K562 (cell line): ENCODE results near the gene GJC2. TPM values are rescaled to one million over a fixed set of nuclear protein-coding genes. Genes with fewer than 3 reads are reported as not detected.

ENCODE experiments used
- AFF4 ChIP-seq: sonication (generic); formaldehyde crosslinking; IDR thresholded peaks from 2 replicates; pipeline ENCODE4 v1.8.0; 2023; ENCODE audit warnings: mild to moderate bottlenecking, missing genetic modification reagents
- CBX8 ChIP-seq: fragments of 200-600 bp; sonication (generic); IDR thresholded peaks from 2 replicates; pipeline ENCODE4 v1.6.1; 2012; ENCODE audit warnings: borderline replicate concordance, mixed run types, low read depth, mild to moderate bottlenecking, moderate library complexity, mixed read lengths, low read length, control low read depth, inconsistent platforms; ENCODE audit not compliant: poor library complexity, severe bottlenecking; ENCODE audit errors: extremely low read depth
- CCNT2 ChIP-seq: IDR thresholded peaks from 2 replicates; pipeline ENCODE4 v1.6.1; 2011; ENCODE audit warnings: borderline replicate concordance, low read depth, mild to moderate bottlenecking, moderate library complexity, mixed read lengths, low read length; ENCODE audit not compliant: insufficient read length; ENCODE audit errors: extremely low read depth
- CEBPG ChIP-seq, 3 experiments: fragments of 200-800 bp in 1 of 3; sonication (Bioruptor generic) in 1 of 3; sonication (generic) in 1 of 3; formaldehyde crosslinking in 1 of 3; IDR thresholded peaks in 2 of 3; conservative IDR thresholded peaks in 1 of 3; 2 replicates each; pipeline versions ENCODE4 v1.6.1 to v1.8.0; 2016 to 2022; ENCODE audit warnings: missing compliant biosample characterization in 2 of 3, missing genetic modification characterization in 2 of 3, mild to moderate bottlenecking in 1 of 3, missing genetic modification reagents in 1 of 3
- CTCF ChIP-seq, 3 experiments: IDR thresholded peaks in 2 of 3; conservative IDR thresholded peaks in 1 of 3; 2 replicates each; pipeline ENCODE4 v1.5.1; 2011 to 2012; ENCODE audit warnings: low read length in 3 of 3, mild to moderate bottlenecking in 3 of 3, control low read depth in 2 of 3, improper control_type of control experiment in 1 of 3, inconsistent platforms in 1 of 3, low read depth in 1 of 3, mixed read lengths in 1 of 3, moderate library complexity in 1 of 3; ENCODE audit not compliant: insufficient read depth in 2 of 3
- CXXC5 ChIP-seq: fragments of 250-450 bp; sonication (Bioruptor Pico); IDR thresholded peaks from 2 replicates; pipeline ENCODE4 v1.8.0; 2022; ENCODE audit warnings: inconsistent platforms, mild to moderate bottlenecking, moderate library complexity
- NR0B1 ChIP-seq: fragments of 450-650 bp; IDR thresholded peaks from one replicate; pipeline ENCODE4 v1.6.1; 2018; ENCODE audit warnings: mild to moderate bottlenecking, moderate library complexity; ENCODE audit not compliant: partially characterized antibody
- RAD21 ChIP-seq, 2 experiments: fragments of 250-450 bp in 1 of 2; fragments of 450-650 bp in 1 of 2; sonication (Bioruptor Pico) in 1 of 2; formaldehyde crosslinking in 1 of 2; IDR thresholded peaks in 1 of 2; conservative IDR thresholded peaks in 1 of 2; 2 replicates each; pipeline versions ENCODE4 v1.4.0 to v1.8.0; 2020 to 2022; ENCODE audit warnings: mild to moderate bottlenecking in 2 of 2, moderate library complexity in 1 of 2
- SMAD1 ChIP-seq: fragments of 150-350 bp; IDR thresholded peaks from 2 replicates; pipeline ENCODE4 v1.6.1; 2014; ENCODE audit warnings: low read length, low read depth; ENCODE audit not compliant: partially characterized antibody
- WHSC1 ChIP-seq: IDR thresholded peaks from one replicate; pipeline ENCODE4 v1.6.1; 2012; ENCODE audit warnings: low read length, control low read depth, inconsistent platforms
- ZFP1 ChIP-seq: fragments of 450-650 bp; formaldehyde crosslinking; IDR thresholded peaks from 2 replicates; pipeline ENCODE4 v1.4.0; 2020; ENCODE audit warnings: mild to moderate bottlenecking, mixed read lengths
- ZFP30 ChIP-seq: fragments of 250-450 bp; sonication (Bioruptor Pico); IDR thresholded peaks from 2 replicates; pipeline ENCODE4 v1.8.0; 2022; ENCODE audit warnings: moderate library complexity, mild to moderate bottlenecking, inconsistent platforms, borderline replicate concordance
- ZNF197 ChIP-seq: fragments of 200-800 bp; sonication (Bioruptor generic); IDR thresholded peaks from 2 replicates; pipeline ENCODE4 v1.6.1; 2016; ENCODE audit warnings: low read depth, missing genetic modification characterization, missing compliant biosample characterization
- ZNF232 ChIP-seq: sonication (generic); formaldehyde crosslinking; IDR thresholded peaks from 2 replicates; pipeline ENCODE4 v1.8.0; 2022; ENCODE audit warnings: mild to moderate bottlenecking, missing genetic modification reagents
- ZNF584 ChIP-seq: fragments of 200-800 bp; sonication (Bioruptor generic); IDR thresholded peaks from 2 replicates; pipeline ENCODE4 v1.6.1; 2016; ENCODE audit warnings: low read depth, mild to moderate bottlenecking, missing genetic modification characterization, missing compliant biosample characterization
- ZNF586 ChIP-seq: fragments of 450-650 bp; formaldehyde crosslinking; conservative IDR thresholded peaks from 2 replicates; pipeline ENCODE4 v1.4.0; 2020; ENCODE audit warnings: mild to moderate bottlenecking, moderate library complexity
- polyA plus RNA-seq, 8 experiments: library from polyadenylated mRNA; depleted of rRNA in 4 of 8; stranded (reverse) in 5 of 8; unstranded in 3 of 8; fragments of >200 nt; fragmentation: Nextera tagmentation in 2 of 8; fragmentation: Illumina TruSeq in 1 of 8; extraction: Ambion mirVana in 2 of 8; extraction: Trizol in 1 of 8; gene quantifications; 2 replicates each; pipeline versions ENCODE4 v1.2.1 to v1.2.3, GENCODE V29; 2011 to 2014; ENCODE audit warnings: inconsistent platforms in 1 of 8, missing spikeins in 1 of 8
- total RNA-seq, 7 experiments: library from RNA; depleted of rRNA in 6 of 7; stranded (reverse); fragments of >200 nt in 6 of 7; fragmentation: Illumina TruSeq in 2 of 7; extraction: Trizol in 2 of 7; gene quantifications; 2 replicates each; pipeline versions ENCODE4 v1.2.1 to v1.2.3, GENCODE V29; 2011 to 2021; ENCODE audit warnings: low replicate concordance in 1 of 7

The GJC2 gene
- total and polyA plus RNA-seq, 9 of the 15 experiments (the other 6 are each of a cell fraction or from before 2014, with no cell fraction given): 0.03 to 0.62 (median 0.11) TPM; not detected in 2

- TF ChIP-seq CCNT2 (no peak), CEBPG (CRISPR knock-in tag; IDR thresholded peaks at IDR 0.05) (no peak), CEBPG (tag; conservative IDR thresholded peaks at IDR 0.05 in 1 of 2, IDR thresholded peaks at IDR 0.05 in 1 of 2) (no peak), ZFP1 (CRISPR knock-in tag) (0 out of 2 replicates have a peak, but pooled peaks have one; percentile 51), CBX8 (no peak), ZNF586 (CRISPR knock-in tag) (no peak), ZNF197 (CRISPR knock-in tag) (0 out of 2 replicates have a peak, but pooled peaks have one; percentile 76), ZNF584 (CRISPR knock-in tag) (peak; percentile 85), AFF4 (CRISPR knock-in tag) (peak; percentile 15; the same call in 1 of the 2 replicates), ZNF232 (CRISPR knock-in tag) (no peak), WHSC1 (no peak), CTCF (IDR thresholded peaks at IDR 0.05 in 2 of 3, conservative IDR thresholded peaks at IDR 0.05 in 1 of 3; ENCODE audit: insufficient read depth in 2 of 3, low read depth in 1 of 3, low read length in 3 of 3) (peak; percentile 68 to 76 (median 74)), NR0B1 (no peak), ZFP30 (no peak), CXXC5 (CRISPR knock-in tag) (no peak; the same call in 1 of the 2 replicates), SMAD1 (no peak), RAD21 (CRISPR knock-in tag; conservative IDR thresholded peaks at IDR 0.05 in 1 of 2, IDR thresholded peaks at IDR 0.05 in 1 of 2) (peak; percentile 55 to 74)
These were observed 16.6 kb downstream of the GJC2 start (continued) for GRCh38 chr1:228166170-228166936.
